ENCODE measurements around the gene SSB. TPM values are rescaled to one million over a fixed set of nuclear protein-coding genes. Genes with fewer than 3 reads are reported as not detected.

The SSB gene
- total RNA-seq (2022; extraction: Qiagen RNA extraction), result 138 to 174 TPM (median 143 TPM) in 5 replicates

DNA sequence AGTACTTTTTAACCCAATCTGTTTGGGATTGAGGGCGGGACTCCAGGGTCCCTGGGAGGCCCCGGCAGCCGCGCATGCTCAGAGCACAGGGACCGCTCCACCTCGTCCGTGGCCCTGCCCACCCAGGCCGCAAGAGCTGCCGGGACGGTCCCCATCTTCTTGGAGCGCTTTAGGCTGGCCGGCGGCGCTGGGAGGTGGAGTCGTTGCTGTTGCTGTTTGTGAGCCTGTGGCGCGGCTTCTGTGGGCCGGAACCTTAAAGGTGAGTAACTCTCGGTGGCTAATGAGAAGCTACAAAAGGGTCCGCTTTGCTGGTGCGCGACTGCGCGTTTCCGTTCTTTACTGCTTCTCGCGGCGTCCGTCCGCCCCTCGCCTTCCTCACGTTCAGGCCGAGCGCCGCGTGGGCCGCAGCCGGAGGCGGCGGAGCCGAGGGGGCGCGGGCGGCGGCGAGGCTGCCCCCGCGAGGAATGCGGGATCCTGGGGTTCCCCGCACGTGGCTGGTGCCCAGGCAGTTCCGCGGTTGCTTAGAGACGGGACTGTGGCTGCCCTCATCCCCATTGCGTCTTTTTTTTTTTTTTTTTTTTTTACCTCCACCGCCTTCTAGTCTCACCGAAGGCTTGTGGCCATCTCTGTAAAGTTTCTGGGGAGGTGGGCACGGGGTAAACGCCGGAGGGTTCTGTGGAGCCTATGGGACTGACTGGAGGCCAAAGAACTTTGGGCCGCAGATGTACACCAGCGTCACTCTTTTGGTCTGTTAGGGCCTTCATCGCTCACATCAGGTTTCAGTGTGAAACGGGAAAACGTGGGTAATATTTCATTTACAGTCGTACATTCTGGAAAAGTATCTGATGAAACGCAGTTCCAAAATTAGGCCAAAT, at the start of gene SSB:
Gene SSB (plus strand): TSS at position 154 of the 875 bp plus-strand sequence. CDS start 2,090 bp downstream, outside the sequence.

GRCh38 chr2:169824373-169825333, 26.0 kb downstream of the SSB start, which contains the start of gene METTL5:
Gene METTL5 (minus strand): TSS chr2:169824905. CDS start chr2:169824597, 308 bp downstream.

GRCh38 chr2:169827272-169828140, 28.8 kb downstream of the SSB start, which contains the start of gene UBR3:
Gene UBR3 (plus strand): TSS chr2:169827454. CDS start chr2:169827508, 54 bp downstream.

Other genes starting within 250 kb of the SSB start
- 20.3 to 24.1 TPM (median 23.6 TPM) in 5 replicates for gene FASTKD1, start 225.0 kb upstream of the SSB start, total RNA-seq (2022; extraction: Qiagen RNA extraction)
- gene PPIG, start 214.5 kb upstream of the SSB start, total RNA-seq (2022; extraction: Qiagen RNA extraction), result 34.4 to 48.4 TPM (median 44.7 TPM) in 5 replicates
- 0.22 to 0.77 TPM (median 0.40 TPM) in 5 replicates for gene CFAP210, start 104.5 kb upstream of the SSB start, total RNA-seq (2022; extraction: Qiagen RNA extraction)
- gene PHOSPHO2, start 104.4 kb upstream of the SSB start, total RNA-seq (2022; extraction: Qiagen RNA extraction), result 1.7 to 3.8 TPM (median 2.6 TPM) in 5 replicates
- gene KLHL23, start 65.0 kb upstream of the SSB start, total RNA-seq (2022; extraction: Qiagen RNA extraction), result 6.6 to 10.0 TPM (median 8.2 TPM) in 5 replicates
- 76.3 to 105 TPM (median 86.9 TPM) in 5 replicates for gene METTL5, start 26.0 kb downstream of the SSB start, total RNA-seq (2022; extraction: Qiagen RNA extraction)
- gene UBR3, start 28.6 kb downstream of the SSB start, total RNA-seq (2022; extraction: Qiagen RNA extraction), result 8.4 to 13.4 TPM (median 10.6 TPM) in 5 replicates